ENCODE results near the gene SAMD13. TPM values are rescaled to one million over a fixed set of nuclear protein-coding genes. Genes with fewer than 3 reads are reported as not detected.

Gene SAMD13
- total RNA-seq, 3 donors from 2014 or later = 2.1 to 3.1 (median 2.6) TPM

DNA sequence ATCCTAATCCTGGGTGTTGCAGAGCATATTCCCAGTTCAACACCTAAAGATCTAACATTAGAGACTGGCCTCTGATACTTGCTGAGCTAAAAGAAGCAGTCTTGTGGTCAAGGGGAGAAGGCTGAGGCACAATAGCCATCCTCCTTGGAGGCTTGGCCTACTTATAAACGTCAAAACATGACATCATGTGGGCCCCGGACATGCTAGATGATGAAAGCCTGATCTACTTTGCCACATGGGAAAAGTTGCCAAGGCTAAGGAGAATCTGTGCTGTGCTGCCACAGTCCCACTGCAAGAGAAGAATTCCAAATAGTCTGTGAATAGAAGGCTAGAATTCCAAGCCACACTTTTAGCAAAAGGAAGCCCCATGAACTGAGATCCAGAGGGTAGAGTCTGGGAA is 43.9 kb upstream of the SAMD13 start:
- TF ChIP-seq POLR2A (IDR thresholded peaks at IDR 0.05) = no peak
- TF ChIP-seq, protein P1, sequence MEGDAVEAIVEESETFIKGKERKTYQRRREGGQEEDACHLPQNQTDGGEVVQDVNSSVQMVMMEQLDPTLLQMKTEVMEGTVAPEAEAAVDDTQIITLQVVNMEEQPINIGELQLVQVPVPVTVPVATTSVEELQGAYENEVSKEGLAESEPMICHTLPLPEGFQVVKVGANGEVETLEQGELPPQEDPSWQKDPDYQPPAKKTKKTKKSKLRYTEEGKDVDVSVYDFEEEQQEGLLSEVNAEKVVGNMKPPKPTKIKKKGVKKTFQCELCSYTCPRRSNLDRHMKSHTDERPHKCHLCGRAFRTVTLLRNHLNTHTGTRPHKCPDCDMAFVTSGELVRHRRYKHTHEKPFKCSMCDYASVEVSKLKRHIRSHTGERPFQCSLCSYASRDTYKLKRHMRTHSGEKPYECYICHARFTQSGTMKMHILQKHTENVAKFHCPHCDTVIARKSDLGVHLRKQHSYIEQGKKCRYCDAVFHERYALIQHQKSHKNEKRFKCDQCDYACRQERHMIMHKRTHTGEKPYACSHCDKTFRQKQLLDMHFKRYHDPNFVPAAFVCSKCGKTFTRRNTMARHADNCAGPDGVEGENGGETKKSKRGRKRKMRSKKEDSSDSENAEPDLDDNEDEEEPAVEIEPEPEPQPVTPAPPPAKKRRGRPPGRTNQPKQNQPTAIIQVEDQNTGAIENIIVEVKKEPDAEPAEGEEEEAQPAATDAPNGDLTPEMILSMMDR (IDR thresholded peaks at IDR 0.05) = no peak
- TF ChIP-seq POLR2AphosphoS5 (IDR thresholded peaks at IDR 0.05) = no peak
- Histone ChIP-seq H3K27ac (no peak overlapping the region), H3K36me3 (no peaks in the 10 kb centered on the region), H3K4me3 (no peak overlapping the region), H3K9me3 (no peaks in the 10 kb centered on the region), H3K27me3 (no peaks in the 10 kb centered on the region), H3K4me1 (no peaks in the 10 kb centered on the region)
- DNase-seq (ENCODE audit: low spot score in 2 of 2) = no peak
- intact Hi-C loops (cut with DNase I; ENCODE audit: low total_unique reads) = no loop called here

DNA sequence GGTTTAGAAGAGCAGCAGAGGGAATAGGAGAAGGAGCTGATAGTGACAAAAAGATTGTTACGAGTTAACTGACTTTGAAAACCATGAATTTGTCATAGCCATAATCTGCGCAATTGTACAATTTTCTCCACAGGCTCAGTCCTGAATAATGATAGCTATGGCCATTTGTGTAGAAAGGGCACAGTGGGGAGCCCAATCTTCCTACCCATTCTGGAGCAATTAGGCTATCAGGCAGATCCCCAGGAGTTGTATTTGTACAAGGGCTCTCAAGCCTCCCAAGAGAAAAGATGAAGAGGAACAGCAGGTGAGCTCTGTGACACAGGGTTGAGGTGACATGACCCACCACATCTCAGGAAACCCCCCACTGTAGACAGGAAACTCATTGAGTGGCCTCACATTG is 42.1 kb upstream of the SAMD13 start:
- no peaks in the 10 kb centered on the region for H3K4me1 ChIP-seq
- no peak overlapping the region for H3K4me3 ChIP-seq
- H3K27me3 ChIP-seq = no peaks in the 10 kb centered on the region
- no peak for DNase-seq (ENCODE audit: low spot score in 2 of 2)
- H3K9me3 ChIP-seq = no peaks in the 10 kb centered on the region
- H3K27ac ChIP-seq = no peak overlapping the region
- no peaks in the 10 kb centered on the region for H3K36me3 ChIP-seq
- intact Hi-C loops (cut with DNase I; ENCODE audit: low total_unique reads) = no loop called here
- TF ChIP-seq POLR2A (IDR thresholded peaks at IDR 0.05) (no peak), POLR2AphosphoS5 (IDR thresholded peaks at IDR 0.05) (no peak)
- TF ChIP-seq, protein P1 (IDR thresholded peaks at IDR 0.05) = no peak

DNA sequence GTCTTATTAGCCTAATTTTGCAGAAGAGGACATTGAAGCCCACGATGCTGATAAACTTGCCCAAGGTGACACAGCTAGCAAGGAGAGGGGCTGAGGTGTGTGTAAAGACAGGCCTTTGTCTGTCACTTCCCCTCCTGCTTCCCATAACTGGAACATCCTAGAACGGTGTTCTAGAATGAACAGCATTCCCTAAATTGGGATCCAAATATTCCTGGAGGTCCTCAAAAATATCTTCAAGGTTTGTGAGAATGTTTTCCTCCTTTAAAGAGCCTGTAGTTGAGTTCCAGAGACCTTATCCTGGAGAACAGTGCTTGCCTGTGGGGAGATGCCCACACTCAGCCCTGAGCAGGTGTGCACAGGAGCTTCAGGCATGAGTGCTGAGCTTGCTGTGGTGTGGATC is 41.5 kb upstream of the SAMD13 start:
- Histone ChIP-seq H3K27me3 (no peaks in the 10 kb centered on the region), H3K27ac (no peak overlapping the region), H3K4me1 (no peaks in the 10 kb centered on the region), H3K9me3 (no peaks in the 10 kb centered on the region), H3K36me3 (no peaks in the 10 kb centered on the region), H3K4me3 (no peak overlapping the region)
- DNase-seq (ENCODE audit: low spot score in 2 of 2) = no peak
- intact Hi-C loops (cut with DNase I; ENCODE audit: low total_unique reads) = no loop called here
- TF ChIP-seq, protein P1 (IDR thresholded peaks at IDR 0.05) = no peak
- TF ChIP-seq POLR2AphosphoS5 (IDR thresholded peaks at IDR 0.05) = no peak
- TF ChIP-seq POLR2A (IDR thresholded peaks at IDR 0.05) = no peak

DNA sequence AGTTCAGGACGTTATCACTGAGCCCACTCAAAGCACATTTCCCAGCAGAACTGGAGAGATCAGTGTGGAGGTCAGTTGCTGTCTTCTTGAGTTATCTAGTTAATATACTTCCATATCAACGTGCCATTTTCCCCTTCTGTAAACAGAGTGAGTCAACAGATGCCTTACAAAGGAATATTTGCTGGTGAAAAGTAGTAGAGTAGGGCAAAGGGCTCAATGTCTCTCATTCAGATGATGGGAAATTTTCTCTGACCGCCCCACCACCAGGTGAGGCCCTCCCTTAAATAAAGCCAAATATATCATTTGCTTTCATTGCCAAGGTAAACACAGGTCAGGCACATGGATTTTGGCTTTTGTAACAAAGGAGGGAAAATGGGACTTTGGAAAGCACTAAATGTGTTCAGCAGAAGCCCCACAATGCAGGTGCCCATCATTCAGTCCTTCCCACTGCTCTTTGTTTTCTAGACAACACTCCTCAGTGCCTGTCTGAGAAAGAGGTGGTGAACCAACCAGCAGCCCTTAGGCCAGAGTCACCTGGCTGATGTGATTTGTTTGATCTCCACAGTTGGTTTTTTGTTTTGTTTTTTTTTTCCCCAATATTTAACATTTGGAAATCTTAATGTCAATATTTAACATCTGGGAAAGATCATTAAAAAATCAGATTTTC is 40.5 kb upstream of the SAMD13 start:
- no peaks in the 10 kb centered on the region for H3K4me1 ChIP-seq
- no peaks in the 10 kb centered on the region for H3K36me3 ChIP-seq
- no peaks in the 10 kb centered on the region for H3K27me3 ChIP-seq
- TF ChIP-seq, protein P1 (IDR thresholded peaks at IDR 0.05) = no peak
- TF ChIP-seq POLR2A (IDR thresholded peaks at IDR 0.05) (no peak), POLR2AphosphoS5 (IDR thresholded peaks at IDR 0.05) (no peak)
- no peak overlapping the region for H3K4me3 ChIP-seq
- intact Hi-C loops (cut with DNase I; ENCODE audit: low total_unique reads) = no loop called here
- no peaks in the 10 kb centered on the region for H3K9me3 ChIP-seq
- DNase-seq (ENCODE audit: low spot score in 2 of 2) = no peak
- no peak overlapping the region for H3K27ac ChIP-seq

DNA sequence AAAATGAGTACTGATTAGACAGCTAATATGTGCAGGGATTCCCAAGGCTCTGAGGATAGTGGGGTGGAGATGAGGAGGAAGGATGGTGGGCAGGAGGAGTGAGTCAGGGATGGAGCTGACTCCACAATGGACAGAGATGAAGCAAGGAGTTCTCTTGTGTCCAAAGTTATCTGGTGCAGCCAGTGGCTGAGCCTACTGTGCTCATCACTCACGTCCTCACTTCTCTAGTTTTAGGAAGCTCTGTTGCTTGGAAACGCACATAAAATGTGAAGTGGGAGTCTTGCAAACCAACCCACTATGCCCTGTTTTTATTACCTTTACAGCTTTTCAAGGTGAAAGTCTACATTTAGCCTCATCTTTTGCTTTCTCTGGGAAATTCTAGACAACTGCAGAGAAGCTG is 36.5 kb upstream of the SAMD13 start:
- intact Hi-C loops (cut with DNase I; ENCODE audit: low total_unique reads) = no loop called here

More for the DNA sequence above, 36.5 kb upstream of the SAMD13 start:
- no peak for DNase-seq (ENCODE audit: low spot score in 2 of 2)
- no peaks in the 10 kb centered on the region for H3K36me3 ChIP-seq
- no peaks in the 10 kb centered on the region for H3K9me3 ChIP-seq
- H3K4me3 ChIP-seq = no peak overlapping the region
- no peak overlapping the region for H3K27ac ChIP-seq
- no peaks in the 10 kb centered on the region for H3K4me1 ChIP-seq
- no peaks in the 10 kb centered on the region for H3K27me3 ChIP-seq
- no peak for TF ChIP-seq POLR2A (IDR thresholded peaks at IDR 0.05)
- TF ChIP-seq, protein P1 (IDR thresholded peaks at IDR 0.05) = no peak
